ENCODE data around the gene HID1.
"Not testable (repeated sequence)": the region's sequence is repeated elsewhere in the genome, so short reads cannot be mapped to it uniquely, and the experiment has no call there.

The HID1 gene

GRCh38 chr17:74972107-74972972, at the start of gene HID1:
HID1 (minus strand) TSS chr17:74972759; CDS start chr17:74972656, 103 bp downstream.
- no peak for FAIRE-seq

GRCh38 chr17:75020331-75021110, 48.0 kb upstream of the HID1 start:
- FAIRE-seq: no peak

- no peak for FAIRE-seq
These were observed 47.2 kb upstream of the HID1 start for GRCh38 chr17:75019710-75020109.

GRCh38 chr17:75019146-75019545, 46.6 kb upstream of the HID1 start:
- FAIRE-seq: no peak

- FAIRE-seq: no peak
These were observed 40.6 kb upstream of the HID1 start for GRCh38 chr17:75013092-75013559.

GRCh38 chr17:75012346-75013091, 40.0 kb upstream of the HID1 start, which contains the start of gene MRPL58:
MRPL58 (plus strand) TSS chr17:75012670; CDS start chr17:75012687, 17 bp downstream.
- no peak for FAIRE-seq

GRCh38 chr17:75012096-75012345, 39.5 kb upstream of the HID1 start:
- no peak for FAIRE-seq

- FAIRE-seq: peak; percentile 91
These were observed 39.0 kb upstream of the HID1 start for GRCh38 chr17:75011401-75012095.

GRCh38 chr17:75010683-75011400, 38.3 kb upstream of the HID1 start:
- FAIRE-seq: peak; percentile 96

GRCh38 chr17:75009139-75009724, 36.7 kb upstream of the HID1 start:
- FAIRE-seq: peak; percentile 74

- FAIRE-seq: no peak
These were observed 35.8 kb upstream of the HID1 start for GRCh38 chr17:75008373-75008772.

- FAIRE-seq: no peak
These were observed 34.1 kb upstream of the HID1 start for GRCh38 chr17:75006653-75007052.

GRCh38 chr17:75006084-75006483, 33.5 kb upstream of the HID1 start:
- not testable (repeated sequence) for FAIRE-seq

GRCh38 chr17:75005291-75005690, 32.7 kb upstream of the HID1 start:
- no peak for FAIRE-seq

GRCh38 chr17:75004371-75004770, 31.8 kb upstream of the HID1 start:
- FAIRE-seq: no peak

- no peak for FAIRE-seq
These were observed 31.4 kb upstream of the HID1 start for GRCh38 chr17:75003957-75004355.

- FAIRE-seq: no peak
These were observed 30.8 kb upstream of the HID1 start for GRCh38 chr17:75003070-75003956.

GRCh38 chr17:75001915-75002843, 29.6 kb upstream of the HID1 start:
- FAIRE-seq: no peak

- FAIRE-seq: no peak
These were observed 27.0 kb upstream of the HID1 start for GRCh38 chr17:74999523-74999922.
